Measurements from ENCODE around the gene CROCC2.
"Not testable (repeated sequence)": the region's sequence is repeated elsewhere in the genome, so short reads cannot be mapped to it uniquely, and the experiment has no call there.

DNA sequence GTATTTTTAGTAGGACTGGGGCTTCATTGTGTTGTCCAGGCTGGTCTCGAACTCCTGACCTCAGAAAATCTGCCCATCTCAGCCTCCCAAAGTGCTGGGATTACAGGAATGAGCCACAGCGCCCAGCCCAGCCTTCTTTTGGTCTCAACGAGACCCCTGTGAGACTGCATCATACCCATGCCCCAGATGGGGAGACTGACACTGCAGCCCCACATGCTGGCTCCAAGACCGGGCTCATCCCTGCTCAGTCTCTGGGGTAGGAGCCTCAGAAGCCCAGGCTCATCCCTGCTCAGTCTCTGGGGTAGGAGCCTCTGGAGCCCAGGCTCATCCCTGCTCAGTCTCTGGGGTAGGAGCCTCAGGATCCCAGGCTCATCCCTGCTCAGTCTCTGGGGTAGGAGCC is 69.8 kb downstream of the CROCC2 start:
- not testable (repeated sequence) for TF ChIP-seq POLR2A (IDR thresholded peaks at IDR 0.05)
- TF ChIP-seq, protein P1, sequence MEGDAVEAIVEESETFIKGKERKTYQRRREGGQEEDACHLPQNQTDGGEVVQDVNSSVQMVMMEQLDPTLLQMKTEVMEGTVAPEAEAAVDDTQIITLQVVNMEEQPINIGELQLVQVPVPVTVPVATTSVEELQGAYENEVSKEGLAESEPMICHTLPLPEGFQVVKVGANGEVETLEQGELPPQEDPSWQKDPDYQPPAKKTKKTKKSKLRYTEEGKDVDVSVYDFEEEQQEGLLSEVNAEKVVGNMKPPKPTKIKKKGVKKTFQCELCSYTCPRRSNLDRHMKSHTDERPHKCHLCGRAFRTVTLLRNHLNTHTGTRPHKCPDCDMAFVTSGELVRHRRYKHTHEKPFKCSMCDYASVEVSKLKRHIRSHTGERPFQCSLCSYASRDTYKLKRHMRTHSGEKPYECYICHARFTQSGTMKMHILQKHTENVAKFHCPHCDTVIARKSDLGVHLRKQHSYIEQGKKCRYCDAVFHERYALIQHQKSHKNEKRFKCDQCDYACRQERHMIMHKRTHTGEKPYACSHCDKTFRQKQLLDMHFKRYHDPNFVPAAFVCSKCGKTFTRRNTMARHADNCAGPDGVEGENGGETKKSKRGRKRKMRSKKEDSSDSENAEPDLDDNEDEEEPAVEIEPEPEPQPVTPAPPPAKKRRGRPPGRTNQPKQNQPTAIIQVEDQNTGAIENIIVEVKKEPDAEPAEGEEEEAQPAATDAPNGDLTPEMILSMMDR (IDR thresholded peaks at IDR 0.05) = not testable (repeated sequence)
